ENCODE measurements around the gene PDCD1LG2. TPM values are rescaled to one million over a fixed set of nuclear protein-coding genes. Genes with fewer than 3 reads are reported as not detected.

PDCD1LG2 gene
- total RNA-seq, 2 experiments from 2014 or later, result 0.13 to 0.14 TPM

- H3K4me1 Mint-ChIP-seq (ENCODE audit: low read depth), result peaks cover 29% of the 10 kb centered on the region
- intact Hi-C loops (cut with micrococcal nuclease), result no loop called here
- DNase-seq (no peak), ATAC-seq (no peak)
- CTCF ChIA-PET, result interaction anchor here (0.7 to 3.1 kb wide), 6 partner anchors 10 to 169 kb away, joined by 3 to 24 read pairs (median 4); no protein-coding TSS in a partner anchor
- peaks cover 2% of the 10 kb centered on the region for H3K9me3 Mint-ChIP-seq
- no peaks in the 10 kb centered on the region for H3K36me3 Mint-ChIP-seq (ENCODE audit: low read depth)
- H3K27me3 Mint-ChIP-seq, result no peaks in the 10 kb centered on the region
- H3K27ac Mint-ChIP-seq, result no peak overlapping the region
- no peak overlapping the region for H3K4me3 Mint-ChIP-seq
- POLR2A ChIA-PET, result interaction anchor here (0.5 to 2.2 kb wide), 5 partner anchors 16 to 933 kb away, joined by 3 to 5 read pairs (median 3); no protein-coding TSS in a partner anchor
- TF ChIP-seq, protein P1, sequence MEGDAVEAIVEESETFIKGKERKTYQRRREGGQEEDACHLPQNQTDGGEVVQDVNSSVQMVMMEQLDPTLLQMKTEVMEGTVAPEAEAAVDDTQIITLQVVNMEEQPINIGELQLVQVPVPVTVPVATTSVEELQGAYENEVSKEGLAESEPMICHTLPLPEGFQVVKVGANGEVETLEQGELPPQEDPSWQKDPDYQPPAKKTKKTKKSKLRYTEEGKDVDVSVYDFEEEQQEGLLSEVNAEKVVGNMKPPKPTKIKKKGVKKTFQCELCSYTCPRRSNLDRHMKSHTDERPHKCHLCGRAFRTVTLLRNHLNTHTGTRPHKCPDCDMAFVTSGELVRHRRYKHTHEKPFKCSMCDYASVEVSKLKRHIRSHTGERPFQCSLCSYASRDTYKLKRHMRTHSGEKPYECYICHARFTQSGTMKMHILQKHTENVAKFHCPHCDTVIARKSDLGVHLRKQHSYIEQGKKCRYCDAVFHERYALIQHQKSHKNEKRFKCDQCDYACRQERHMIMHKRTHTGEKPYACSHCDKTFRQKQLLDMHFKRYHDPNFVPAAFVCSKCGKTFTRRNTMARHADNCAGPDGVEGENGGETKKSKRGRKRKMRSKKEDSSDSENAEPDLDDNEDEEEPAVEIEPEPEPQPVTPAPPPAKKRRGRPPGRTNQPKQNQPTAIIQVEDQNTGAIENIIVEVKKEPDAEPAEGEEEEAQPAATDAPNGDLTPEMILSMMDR (IDR thresholded peaks at IDR 0.05), result no peak
Observed at GRCh38 chr9:5611321-5612184, 101.2 kb downstream of the PDCD1LG2 start.

- Mint-ChIP-seq H3K9me3 (no peaks in the 10 kb centered on the region), H3K4me3 (no peak overlapping the region), H3K36me3 (ENCODE audit: low read depth) (no peaks in the 10 kb centered on the region), H3K27me3 (no peaks in the 10 kb centered on the region), H3K27ac (no peak overlapping the region), H3K4me1 (ENCODE audit: low read depth) (peaks cover 30% of the 10 kb centered on the region)
- CTCF ChIA-PET, result interaction anchor here (0.7 to 2.4 kb wide), 5 partner anchors 9 to 170 kb away, joined by 3 to 6 read pairs (median 3); no protein-coding TSS in a partner anchor
- DNase-seq, result no peak
- intact Hi-C loops (cut with micrococcal nuclease), result no loop called here
- ATAC-seq, result no peak
- POLR2A ChIA-PET, result interaction anchor here (0.5 to 2.2 kb wide), 4 partner anchors 16 to 933 kb away, joined by 3 to 5 read pairs (median 4); no protein-coding TSS in a partner anchor
- TF ChIP-seq, protein P1 (IDR thresholded peaks at IDR 0.05), result no peak
Observed at GRCh38 chr9:5612185-5612530, 101.8 kb downstream of the PDCD1LG2 start.

GRCh38 chr9:5614192-5614591 is 103.9 kb downstream of the PDCD1LG2 start:
- intact Hi-C loops (cut with micrococcal nuclease), result no loop called here
- Mint-ChIP-seq H3K4me1 (ENCODE audit: low read depth) (peaks cover 37% of the 10 kb centered on the region), H3K27me3 (no peaks in the 10 kb centered on the region), H3K36me3 (ENCODE audit: low read depth) (no peaks in the 10 kb centered on the region), H3K4me3 (no peak overlapping the region), H3K27ac (no peak overlapping the region), H3K9me3 (no peaks in the 10 kb centered on the region)
- ChIA-PET CTCF (interaction anchor here (1.1 kb wide), 1 partner anchor 1275 kb away, joined by 3 read pairs; no protein-coding TSS in a partner anchor), POLR2A (interaction anchor here (0.7 kb wide), 1 partner anchor 151 kb away, joined by 3 read pairs; no protein-coding TSS in a partner anchor)
- ATAC-seq, result no peak
- no peak for DNase-seq
- TF ChIP-seq, protein P1 (IDR thresholded peaks at IDR 0.05), result no peak

- Mint-ChIP-seq H3K9me3 (no peaks in the 10 kb centered on the region), H3K4me1 (ENCODE audit: low read depth) (peaks cover 34% of the 10 kb centered on the region), H3K4me3 (no peak overlapping the region), H3K36me3 (ENCODE audit: low read depth) (no peaks in the 10 kb centered on the region), H3K27me3 (no peaks in the 10 kb centered on the region), H3K27ac (no peak overlapping the region)
- ChIA-PET CTCF (interaction anchor here (1.1 kb wide), 1 partner anchor 1276 kb away, joined by 3 read pairs; no protein-coding TSS in a partner anchor), POLR2A (interaction anchor here (0.6 kb wide), 1 partner anchor 863 kb away, joined by 3 read pairs; no protein-coding TSS in a partner anchor)
- intact Hi-C loops (cut with micrococcal nuclease), result no loop called here
- ATAC-seq (no peak), DNase-seq (no peak)
- TF ChIP-seq, protein P1 (IDR thresholded peaks at IDR 0.05), result no peak
Observed at GRCh38 chr9:5614985-5615384, 104.7 kb downstream of the PDCD1LG2 start.

DNA sequence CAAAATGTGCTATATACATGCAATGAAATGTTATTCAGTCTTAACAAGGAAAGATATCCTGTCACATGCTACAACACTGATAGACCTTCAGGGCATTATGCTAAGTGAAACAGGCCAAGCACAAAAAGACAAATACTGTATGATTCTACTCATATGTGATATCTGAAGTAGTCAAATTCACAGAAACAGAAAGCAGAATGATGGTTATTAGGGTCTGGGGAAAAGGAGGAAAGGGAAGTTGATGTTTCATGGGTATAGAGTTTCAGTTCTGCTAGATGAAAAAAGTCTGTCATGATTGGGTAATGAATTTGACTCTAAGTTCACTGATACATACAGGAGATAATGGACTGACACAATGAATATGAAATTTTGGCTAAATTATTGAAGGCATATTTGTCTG is 107.4 kb downstream of the PDCD1LG2 start:
- Mint-ChIP-seq H3K4me1 (ENCODE audit: low read depth) (peaks cover 38% of the 10 kb centered on the region), H3K36me3 (ENCODE audit: low read depth) (no peaks in the 10 kb centered on the region), H3K27ac (peak overlapping the region; percentile 6), H3K4me3 (no peak overlapping the region), H3K27me3 (no peaks in the 10 kb centered on the region), H3K9me3 (no peaks in the 10 kb centered on the region)
- CTCF ChIA-PET, result no interaction called here
- TF ChIP-seq, protein P1 (IDR thresholded peaks at IDR 0.05), result no peak
- intact Hi-C loops (cut with micrococcal nuclease), result no loop called here
- ATAC-seq, result peak; percentile 74
- POLR2A ChIA-PET, result interaction anchor here (0.6 kb wide), 1 partner anchor 154 kb away, joined by 5 read pairs; no protein-coding TSS in a partner anchor
- DNase-seq, result no peak

All from activated CD8-positive, alpha-beta T cell treated with anti-CD3 and anti-CD28 coated beads for 36 hours (primary cell).